ENCODE results near the gene PCDHGA5.
"Not testable (repeated sequence)": the region's sequence is repeated elsewhere in the genome, so short reads cannot be mapped to it uniquely, and the experiment has no call there.

PCDHGA5 gene

DNA sequence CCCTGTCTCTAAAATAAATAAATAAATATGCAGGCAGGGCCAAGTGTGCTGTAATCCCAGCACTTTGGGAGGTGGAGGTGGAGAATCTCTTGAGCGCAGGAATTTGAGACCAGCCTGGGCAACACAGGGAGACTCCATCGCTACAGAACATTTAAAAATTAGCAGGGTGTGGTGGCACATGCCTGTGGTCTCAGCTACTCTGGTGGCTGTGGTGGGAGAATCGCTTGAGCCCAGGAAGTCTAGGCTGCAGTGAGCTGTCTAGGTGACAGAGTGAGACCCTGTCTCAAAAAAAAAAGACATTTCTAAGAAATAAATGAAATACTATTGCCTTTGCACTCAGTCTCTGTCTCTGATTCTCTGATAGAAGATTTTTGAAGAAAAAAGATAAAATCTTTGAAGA, 47.6 kb downstream of the PCDHGA5 start:
- no peak for FAIRE-seq
- no peak for DNase-seq (ENCODE audit: insufficient read length, low spot score)

DNA sequence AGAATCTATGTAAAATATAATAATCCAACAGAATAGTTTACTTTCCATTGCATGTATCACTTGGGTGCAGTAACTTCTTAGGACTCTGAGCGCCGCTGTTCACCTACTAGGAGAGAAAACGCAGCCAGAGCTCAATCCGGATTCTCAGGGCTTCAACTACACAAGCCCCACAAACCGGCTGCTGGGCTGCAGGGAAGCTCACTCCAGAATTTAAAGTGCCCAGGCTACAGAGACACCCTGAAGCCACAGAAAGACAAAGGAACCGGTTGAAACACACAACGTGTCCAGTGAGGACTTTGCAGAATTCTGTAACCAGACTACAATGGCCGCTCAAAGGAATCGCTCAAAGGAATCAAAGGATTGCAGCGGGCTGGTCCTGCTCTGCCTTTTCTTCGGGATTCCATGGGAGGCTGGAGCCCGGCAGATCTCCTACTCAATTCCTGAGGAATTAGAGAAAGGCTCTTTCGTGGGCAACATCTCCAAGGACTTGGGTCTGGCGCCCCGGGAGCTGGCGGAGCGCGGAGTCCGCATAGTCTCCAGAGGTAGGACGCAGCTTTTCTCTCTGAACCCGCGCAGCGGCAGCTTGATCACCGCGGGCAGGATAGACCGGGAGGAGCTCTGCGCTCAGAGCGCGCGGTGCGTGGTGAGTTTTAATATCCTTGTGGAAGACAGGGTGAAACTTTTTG, 49.0 kb downstream of the PCDHGA5 start, which contains the start of gene PCDHGA10:
PCDHGA10 (plus strand) TSS at position 134 of the 686 bp plus-strand sequence; CDS start at position 323, 189 bp downstream.
- FAIRE-seq (no peak), DNase-seq (ENCODE audit: insufficient read length, low spot score) (peak; percentile 48)

DNA sequence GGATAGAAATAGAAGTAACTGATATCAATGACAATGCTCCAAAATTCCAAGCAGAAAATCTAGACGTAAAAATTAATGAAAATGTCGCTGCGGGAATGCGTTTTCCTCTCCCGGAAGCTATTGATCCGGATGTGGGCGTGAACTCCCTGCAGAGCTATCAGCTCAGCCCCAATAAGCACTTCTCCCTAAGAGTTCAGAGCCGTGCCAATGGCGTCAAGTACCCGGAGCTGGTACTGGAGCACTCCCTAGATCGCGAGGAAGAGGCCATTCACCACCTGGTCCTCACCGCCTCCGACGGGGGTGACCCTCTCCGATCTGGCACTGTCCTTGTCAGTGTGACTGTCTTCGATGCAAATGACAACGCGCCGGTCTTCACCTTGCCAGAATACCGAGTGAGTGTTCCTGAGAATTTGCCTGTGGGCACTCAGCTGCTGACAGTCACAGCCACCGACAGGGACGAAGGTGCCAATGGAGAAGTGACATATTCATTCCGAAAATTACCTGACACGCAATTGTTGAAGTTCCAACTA, 49.6 kb downstream of the PCDHGA5 start:
- DNase-seq (ENCODE audit: insufficient read length, low spot score) (no peak), FAIRE-seq (no peak)

DNA sequence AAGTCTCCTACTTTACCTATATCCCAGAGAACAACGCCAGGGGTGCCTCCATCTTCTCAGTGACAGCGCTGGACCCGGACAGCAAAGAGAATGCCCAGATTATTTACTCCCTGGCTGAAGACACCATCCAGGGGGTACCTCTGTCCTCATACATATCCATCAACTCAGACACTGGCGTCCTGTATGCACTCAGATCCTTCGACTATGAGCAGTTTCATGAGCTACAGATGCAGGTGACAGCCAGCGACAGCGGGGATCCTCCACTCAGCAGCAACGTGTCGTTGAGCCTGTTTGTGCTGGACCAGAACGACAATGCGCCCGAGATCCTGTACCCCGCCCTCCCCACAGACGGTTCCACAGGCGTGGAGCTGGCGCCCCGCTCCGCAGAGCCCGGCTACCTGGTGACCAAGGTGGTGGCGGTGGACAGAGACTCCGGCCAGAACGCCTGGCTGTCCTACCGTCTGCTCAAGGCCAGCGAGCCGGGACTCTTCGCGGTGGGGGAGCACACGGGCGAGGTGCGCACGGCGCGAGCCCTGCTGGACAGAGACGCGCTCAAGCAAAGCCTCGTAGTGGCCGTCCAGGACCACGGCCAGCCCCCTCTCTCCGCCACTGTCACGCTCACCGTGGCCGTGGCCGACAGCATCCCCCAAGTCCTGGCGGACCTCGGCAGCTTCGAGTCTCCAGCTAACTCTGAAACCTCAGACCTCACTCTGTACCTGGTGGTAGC, 50.7 kb downstream of the PCDHGA5 start:
- not testable (repeated sequence) for FAIRE-seq; DNase-seq (ENCODE audit: insufficient read length, low spot score)

DNA sequence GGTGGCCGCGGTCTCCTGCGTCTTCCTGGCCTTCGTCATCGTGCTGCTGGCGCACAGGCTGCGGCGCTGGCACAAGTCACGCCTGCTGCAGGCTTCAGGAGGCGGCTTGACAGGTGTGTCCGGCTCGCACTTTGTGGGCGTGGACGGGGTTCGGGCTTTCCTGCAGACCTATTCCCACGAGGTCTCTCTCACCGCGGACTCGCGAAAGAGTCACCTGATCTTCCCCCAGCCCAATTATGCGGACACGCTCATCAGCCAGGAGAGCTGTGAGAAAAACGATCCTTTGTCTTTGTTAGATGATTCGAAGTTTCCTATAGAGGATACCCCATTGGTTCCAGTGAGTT, 51.3 kb downstream of the PCDHGA5 start:
- DNase-seq (ENCODE audit: insufficient read length, low spot score); FAIRE-seq: not testable (repeated sequence)
